HEK293 (cell line): ENCODE data around the gene DSEL.

Experiments used
- CTCF ChIA-PET: fragments of 350-600 bp; formaldehyde crosslinking; extraction: SDS; loops from one replicate; lab custom pipeline; 2021; ENCODE audit warnings: antibody characterized with exemption; lab: Yijun Ruan, JAX
- POLR2A ChIA-PET: fragments of 300-600 bp; formaldehyde crosslinking; extraction: SDS; loops from one replicate; lab custom pipeline; 2020; ENCODE audit warnings: antibody characterized with exemption, inconsistent platforms; lab: Yijun Ruan, JAX
- H3K27ac ChIP-seq: fragments of 200-500 bp; sonication (Bioruptor generic); 2 replicates; pipeline ENCODE4 v1.5.1; 2014; ENCODE audit warnings: low read depth, low read length, control low read depth, inconsistent platforms; ENCODE audit errors: extremely low read depth
- H3K36me3 ChIP-seq, 2 experiments: fragments of 200-500 bp in 1 of 2; sonication (Bioruptor generic) in 1 of 2; 1 replicate in 1 of 2; 2 replicates in 1 of 2; pipeline ENCODE4 v1.5.1; 2014 to 2017; ENCODE audit warnings: inconsistent platforms in 2 of 2, low read length in 2 of 2; ENCODE audit not compliant: control insufficient read depth in 2 of 2, insufficient read depth in 1 of 2
- H3K4me1 ChIP-seq: fragments of 200-500 bp; sonication (Bioruptor generic); 2 replicates; pipeline ENCODE4 v1.5.1; 2014; ENCODE audit warnings: mild to moderate bottlenecking, low read length, inconsistent platforms; ENCODE audit not compliant: control insufficient read depth, insufficient read depth
- H3K4me3 ChIP-seq: 2 replicates; pipeline ENCODE4 v1.5.1; 2011; ENCODE audit warnings: low read depth, mild to moderate bottlenecking, control low read depth, low read length, moderate library complexity
- H3K9me3 ChIP-seq: fragments of 200-500 bp; sonication (Bioruptor generic); 2 replicates; pipeline ENCODE4 v1.5.1; 2014; ENCODE audit warnings: low read depth, low read length, inconsistent platforms; ENCODE audit not compliant: control insufficient read depth, insufficient read depth
- BCL11B ChIP-seq: fragments of 450-650 bp; formaldehyde crosslinking; IDR thresholded peaks from 2 replicates; pipeline ENCODE4 v1.5.1; 2016; ENCODE audit warnings: low read depth, missing biosample characterization, missing genetic modification characterization
- CTCF ChIP-seq: fragments of 450-650 bp; formaldehyde crosslinking; IDR thresholded peaks from 2 replicates; pipeline ENCODE4 v1.5.1; 2016; ENCODE audit warnings: missing biosample characterization, missing genetic modification characterization
- GLI2 ChIP-seq: fragments of 450-650 bp; formaldehyde crosslinking; IDR thresholded peaks from 2 replicates; pipeline ENCODE4; 2017; ENCODE audit warnings: missing biosample characterization, missing genetic modification characterization, low read depth, borderline replicate concordance
- GLIS1 ChIP-seq: fragments of 450-650 bp; formaldehyde crosslinking; IDR thresholded peaks from 2 replicates; pipeline ENCODE4 v1.5.1; 2016; ENCODE audit warnings: missing biosample characterization, missing genetic modification characterization
- IKZF3 ChIP-seq: fragments of 450-650 bp; IDR thresholded peaks from 2 replicates; pipeline ENCODE4 v1.5.0; 2018; ENCODE audit warnings: missing biosample characterization, mild to moderate bottlenecking, missing genetic modification characterization, moderate library complexity
- SCRT1 ChIP-seq: fragments of 450-650 bp; formaldehyde crosslinking; IDR thresholded peaks from 2 replicates; pipeline ENCODE4 v1.5.1; 2016; ENCODE audit warnings: missing biosample characterization, missing genetic modification characterization, borderline replicate concordance
- SCRT2 ChIP-seq: fragments of 450-650 bp; formaldehyde crosslinking; IDR thresholded peaks from 2 replicates; pipeline ENCODE4 v1.5.1; 2016; ENCODE audit warnings: missing biosample characterization, missing genetic modification characterization
- SP3 ChIP-seq: fragments of 450-650 bp; formaldehyde crosslinking; IDR thresholded peaks from 2 replicates; pipeline ENCODE4 v1.5.1; 2016; ENCODE audit warnings: missing biosample characterization, missing genetic modification characterization
- WT1 ChIP-seq: fragments of 450-650 bp; formaldehyde crosslinking; IDR thresholded peaks from 2 replicates; pipeline ENCODE4 v1.5.1; 2016; ENCODE audit warnings: missing biosample characterization, missing genetic modification characterization
- ZBTB7A ChIP-seq: fragments of 450-650 bp; formaldehyde crosslinking; IDR thresholded peaks from 2 replicates; pipeline ENCODE4 v1.5.1; 2016; ENCODE audit warnings: low read depth, missing biosample characterization, missing genetic modification characterization
- ZNF148 ChIP-seq: fragments of 450-650 bp; formaldehyde crosslinking; IDR thresholded peaks from 2 replicates; pipeline ENCODE4 v1.5.0; 2017; ENCODE audit warnings: missing biosample characterization, missing genetic modification characterization, borderline replicate concordance
- ZNF202 ChIP-seq: fragments of 450-650 bp; formaldehyde crosslinking; IDR thresholded peaks from 2 replicates; pipeline ENCODE4 v1.5.1; 2016; ENCODE audit warnings: missing biosample characterization, missing genetic modification characterization, borderline replicate concordance
- ZNF239 ChIP-seq: fragments of 450-650 bp; formaldehyde crosslinking; IDR thresholded peaks from 2 replicates; pipeline ENCODE4 v1.5.1; 2016; ENCODE audit warnings: missing biosample characterization, missing genetic modification characterization
- ZNF26 ChIP-seq: fragments of 450-650 bp; formaldehyde crosslinking; IDR thresholded peaks from 2 replicates; pipeline ENCODE4 v1.5.1; 2016; ENCODE audit warnings: missing biosample characterization, missing genetic modification characterization
- ZNF37A ChIP-seq: fragments of 450-650 bp; IDR thresholded peaks from 2 replicates; pipeline ENCODE4 v1.5.1; 2018; ENCODE audit warnings: missing biosample characterization, missing genetic modification characterization
- ZNF529 ChIP-seq: fragments of 450-650 bp; formaldehyde crosslinking; IDR thresholded peaks from 2 replicates; pipeline ENCODE4 v1.5.1; 2017; ENCODE audit warnings: missing genetic modification characterization, missing biosample characterization; ENCODE audit not compliant: insufficient replicate concordance
- ZNF558 ChIP-seq: fragments of 450-650 bp; formaldehyde crosslinking; IDR thresholded peaks from 2 replicates; pipeline ENCODE4 v1.5.1; 2016; ENCODE audit warnings: missing biosample characterization, missing genetic modification characterization
- ZNF658 ChIP-seq: fragments of 450-650 bp; formaldehyde crosslinking; IDR thresholded peaks from 2 replicates; pipeline ENCODE4; 2016; ENCODE audit warnings: missing biosample characterization, missing genetic modification characterization
- ZNF707 ChIP-seq: fragments of 450-650 bp; formaldehyde crosslinking; IDR thresholded peaks from 2 replicates; pipeline ENCODE4 v1.5.1; 2016; ENCODE audit warnings: missing biosample characterization, missing genetic modification characterization
- ZNF837 ChIP-seq: fragments of 450-650 bp; formaldehyde crosslinking; IDR thresholded peaks from 2 replicates; pipeline ENCODE4 v1.5.1; 2016; ENCODE audit warnings: missing biosample characterization, missing genetic modification characterization
- ZSCAN23 ChIP-seq: fragments of 450-650 bp; formaldehyde crosslinking; IDR thresholded peaks from 2 replicates; pipeline ENCODE4 v1.5.1; 2016; ENCODE audit warnings: missing biosample characterization, missing genetic modification characterization
- TF ChIP-seq, protein P1 (sequence below): fragments of 450-650 bp; formaldehyde crosslinking; IDR thresholded peaks from 2 replicates; pipeline ENCODE4 v1.5.1; 2017; ENCODE audit warnings: missing biosample characterization, missing genetic modification characterization
- TF ChIP-seq, protein P2 (sequence below): IDR thresholded peaks from 2 replicates; pipeline ENCODE4 v1.6.1; 2011; ENCODE audit warnings: mild to moderate bottlenecking, low read depth, low read length, borderline replicate concordance
- TF ChIP-seq, protein P3 (sequence below): fragments of 450-650 bp; formaldehyde crosslinking; IDR thresholded peaks from 2 replicates; pipeline ENCODE4 v1.5.1; 2016; ENCODE audit warnings: missing biosample characterization, missing genetic modification characterization

The DSEL gene

GRCh38 chr18:67549946-67550345 lies 33.4 kb upstream of the DSEL start:
- Histone ChIP-seq H3K36me3 (no peaks in the 10 kb centered on the region), H3K4me3 (no peak overlapping the region), H3K27ac (no peak overlapping the region), H3K4me1 (no peaks in the 10 kb centered on the region), H3K9me3 (no peaks in the 10 kb centered on the region)
- CTCF ChIA-PET = interaction anchor here (0.8 kb wide), 1 partner anchor 11 kb away, joined by 3 read pairs; no protein-coding TSS in a partner anchor
- POLR2A ChIA-PET = no interaction called here
- no peak for TF ChIP-seq ZNF837 (tag by site-specific recombination)
- no peak for TF ChIP-seq ZNF148 (tag by site-specific recombination)
- TF ChIP-seq ZNF37A = no peak
- TF ChIP-seq, protein P1, sequence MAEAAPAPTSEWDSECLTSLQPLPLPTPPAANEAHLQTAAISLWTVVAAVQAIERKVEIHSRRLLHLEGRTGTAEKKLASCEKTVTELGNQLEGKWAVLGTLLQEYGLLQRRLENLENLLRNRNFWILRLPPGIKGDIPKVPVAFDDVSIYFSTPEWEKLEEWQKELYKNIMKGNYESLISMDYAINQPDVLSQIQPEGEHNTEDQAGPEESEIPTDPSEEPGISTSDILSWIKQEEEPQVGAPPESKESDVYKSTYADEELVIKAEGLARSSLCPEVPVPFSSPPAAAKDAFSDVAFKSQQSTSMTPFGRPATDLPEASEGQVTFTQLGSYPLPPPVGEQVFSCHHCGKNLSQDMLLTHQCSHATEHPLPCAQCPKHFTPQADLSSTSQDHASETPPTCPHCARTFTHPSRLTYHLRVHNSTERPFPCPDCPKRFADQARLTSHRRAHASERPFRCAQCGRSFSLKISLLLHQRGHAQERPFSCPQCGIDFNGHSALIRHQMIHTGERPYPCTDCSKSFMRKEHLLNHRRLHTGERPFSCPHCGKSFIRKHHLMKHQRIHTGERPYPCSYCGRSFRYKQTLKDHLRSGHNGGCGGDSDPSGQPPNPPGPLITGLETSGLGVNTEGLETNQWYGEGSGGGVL = no peak
- TF ChIP-seq IKZF3 (tag by site-specific recombination) = no peak
- TF ChIP-seq ZNF558 (tag by site-specific recombination) = no peak
- TF ChIP-seq BCL11B (tag by site-specific recombination) = no peak
- no peak for TF ChIP-seq ZNF529 (tag by site-specific recombination)
- no peak for TF ChIP-seq CTCF (tag by site-specific recombination)
- TF ChIP-seq ZSCAN23 (tag by site-specific recombination) = no peak
- no peak for TF ChIP-seq ZNF239
- TF ChIP-seq SCRT2 = no peak
- no peak for TF ChIP-seq ZNF707 (tag by site-specific recombination)
- no peak for TF ChIP-seq ZNF658 (tag by site-specific recombination)
- no peak for TF ChIP-seq ZNF26 (tag by site-specific recombination)
- TF ChIP-seq GLI2 (tag by site-specific recombination) = no peak
- TF ChIP-seq, protein P2, sequence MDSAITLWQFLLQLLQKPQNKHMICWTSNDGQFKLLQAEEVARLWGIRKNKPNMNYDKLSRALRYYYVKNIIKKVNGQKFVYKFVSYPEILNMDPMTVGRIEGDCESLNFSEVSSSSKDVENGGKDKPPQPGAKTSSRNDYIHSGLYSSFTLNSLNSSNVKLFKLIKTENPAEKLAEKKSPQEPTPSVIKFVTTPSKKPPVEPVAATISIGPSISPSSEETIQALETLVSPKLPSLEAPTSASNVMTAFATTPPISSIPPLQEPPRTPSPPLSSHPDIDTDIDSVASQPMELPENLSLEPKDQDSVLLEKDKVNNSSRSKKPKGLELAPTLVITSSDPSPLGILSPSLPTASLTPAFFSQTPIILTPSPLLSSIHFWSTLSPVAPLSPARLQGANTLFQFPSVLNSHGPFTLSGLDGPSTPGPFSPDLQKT = no peak
- TF ChIP-seq WT1 (tag by site-specific recombination) = no peak
- TF ChIP-seq, all 188 proteins: peak for 0

DNA sequence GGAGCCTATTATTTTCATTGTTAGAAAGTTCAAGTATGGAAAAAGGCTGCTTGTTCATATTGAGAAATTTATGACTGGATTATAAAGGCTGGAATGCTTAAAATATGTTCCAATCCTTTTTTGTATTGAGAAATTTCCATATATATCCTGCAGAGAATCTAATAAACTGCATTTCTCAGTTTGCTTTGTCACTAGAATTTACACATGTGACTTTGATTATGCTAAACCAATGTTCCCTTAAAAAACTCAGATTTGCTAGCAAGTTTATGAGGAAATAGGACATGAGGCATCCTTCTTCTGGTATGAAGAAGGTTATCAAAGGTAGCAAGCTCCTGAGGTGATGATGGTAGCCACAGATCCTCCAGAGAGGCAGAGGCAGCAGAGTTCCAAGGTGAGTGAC lies 29.2 kb upstream of the DSEL start:
- POLR2A ChIA-PET = no interaction called here
- H3K27ac ChIP-seq = no peak overlapping the region
- no peak for TF ChIP-seq ZBTB7A (tag by site-specific recombination)
- TF ChIP-seq ZNF202 (tag by site-specific recombination) = no peak
- no peak for TF ChIP-seq ZNF37A
- TF ChIP-seq, protein P3, sequence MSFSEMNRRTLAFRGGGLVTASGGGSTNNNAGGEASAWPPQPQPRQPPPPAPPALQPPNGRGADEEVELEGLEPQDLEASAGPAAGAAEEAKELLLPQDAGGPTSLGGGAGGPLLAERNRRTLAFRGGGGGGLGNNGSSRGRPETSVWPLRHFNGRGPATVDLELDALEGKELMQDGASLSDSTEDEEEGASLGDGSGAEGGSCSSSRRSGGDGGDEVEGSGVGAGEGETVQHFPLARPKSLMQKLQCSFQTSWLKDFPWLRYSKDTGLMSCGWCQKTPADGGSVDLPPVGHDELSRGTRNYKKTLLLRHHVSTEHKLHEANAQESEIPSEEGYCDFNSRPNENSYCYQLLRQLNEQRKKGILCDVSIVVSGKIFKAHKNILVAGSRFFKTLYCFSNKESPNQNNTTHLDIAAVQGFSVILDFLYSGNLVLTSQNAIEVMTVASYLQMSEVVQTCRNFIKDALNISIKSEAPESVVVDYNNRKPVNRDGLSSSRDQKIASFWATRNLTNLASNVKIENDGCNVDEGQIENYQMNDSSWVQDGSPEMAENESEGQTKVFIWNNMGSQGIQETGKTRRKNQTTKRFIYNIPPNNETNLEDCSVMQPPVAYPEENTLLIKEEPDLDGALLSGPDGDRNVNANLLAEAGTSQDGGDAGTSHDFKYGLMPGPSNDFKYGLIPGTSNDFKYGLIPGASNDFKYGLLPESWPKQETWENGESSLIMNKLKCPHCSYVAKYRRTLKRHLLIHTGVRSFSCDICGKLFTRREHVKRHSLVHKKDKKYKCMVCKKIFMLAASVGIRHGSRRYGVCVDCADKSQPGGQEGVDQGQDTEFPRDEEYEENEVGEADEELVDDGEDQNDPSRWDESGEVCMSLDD = no peak
- TF ChIP-seq SP3 (tag by site-specific recombination) = no peak
- TF ChIP-seq SCRT1 (tag by site-specific recombination) = no peak
- no peak for TF ChIP-seq GLIS1 (tag by site-specific recombination)
- TF ChIP-seq IKZF3 (tag by site-specific recombination) = no peak

More for the DNA sequence above, 29.2 kb upstream of the DSEL start:
- Histone ChIP-seq H3K4me1 (no peaks in the 10 kb centered on the region), H3K4me3 (no peak overlapping the region), H3K9me3 (no peaks in the 10 kb centered on the region), H3K36me3 (no peaks in the 10 kb centered on the region)
- CTCF ChIA-PET = no interaction called here
